ENCODE data around the gene TOM1L2. TPM values are rescaled to one million over a fixed set of nuclear protein-coding genes. Genes with fewer than 3 reads are reported as not detected.

The TOM1L2 gene
- total and polyA plus RNA-seq, 2 of the 4 experiments (the other 2 are of a cell fraction) = 34.4 to 51.7 TPM

DNA sequence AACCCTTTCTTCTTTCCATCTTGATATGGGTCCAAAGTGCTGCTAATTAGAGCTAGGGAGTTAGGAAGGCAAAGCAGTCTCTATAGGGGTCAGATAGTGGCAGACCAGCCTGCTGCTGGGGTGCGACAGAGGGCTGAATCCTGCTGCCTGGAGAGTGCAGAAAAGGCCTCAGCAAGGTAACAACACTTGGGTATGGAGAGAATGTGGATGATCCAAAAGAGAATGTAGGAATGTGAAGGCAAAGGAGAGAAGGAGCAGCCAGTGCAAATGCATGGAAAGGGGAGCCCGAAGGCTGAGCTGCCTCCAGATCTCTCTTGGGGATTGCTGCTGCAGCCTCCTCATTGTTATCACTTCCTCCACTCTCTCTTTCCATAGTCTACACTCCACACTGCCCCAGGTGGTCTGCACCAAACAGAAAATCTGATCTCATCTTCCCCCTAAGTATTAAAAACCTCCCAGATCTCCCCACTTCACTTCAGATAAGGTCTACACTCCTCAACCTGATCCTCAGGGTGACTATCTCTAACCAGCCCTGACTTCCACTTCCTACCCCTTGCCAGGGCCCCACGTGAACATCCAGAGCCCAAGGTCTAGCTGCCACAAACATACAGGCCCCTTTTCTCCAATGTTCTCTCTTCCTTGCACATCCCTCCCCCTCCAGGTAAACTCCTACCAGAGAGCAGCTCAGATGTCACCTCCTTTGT lies 28.8 kb downstream of the TOM1L2 start (continued):
- TF ChIP-seq MAFK (IDR thresholded peaks at IDR 0.05; ENCODE audit: low read depth, low read length) = no peak

DNA sequence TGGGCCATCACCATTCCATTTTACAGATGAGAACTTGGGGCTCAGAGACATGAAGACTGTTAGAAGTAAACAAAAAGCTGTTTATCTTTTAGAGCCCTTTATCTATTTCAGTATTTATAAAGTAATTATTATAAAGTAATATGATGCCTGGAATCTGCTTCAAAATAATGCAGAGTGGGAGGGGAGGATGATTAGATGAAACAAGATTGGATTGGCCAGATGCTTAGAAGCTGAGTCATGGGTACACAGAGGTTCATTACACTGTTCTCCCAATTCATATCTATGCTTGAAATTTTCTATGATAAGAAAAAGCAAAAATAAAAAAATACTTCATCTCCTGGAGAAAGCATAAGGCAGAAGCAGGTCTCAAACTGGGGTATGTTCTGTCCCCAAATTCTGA lies 29.4 kb downstream of the TOM1L2 start:
- TF ChIP-seq NFE2L2 (IDR thresholded peaks at IDR 0.05; ENCODE audit: low read depth, low read length) = peak; percentile 52; the same call in 1 of the 2 replicates
- no peak for TF ChIP-seq CEBPB (IDR thresholded peaks at IDR 0.05; ENCODE audit: low read depth, low read length)
- TF ChIP-seq FOS (IDR thresholded peaks at IDR 0.05; ENCODE audit: low read depth, low read length) = peak; percentile 28; the same call in 1 of the 2 replicates
- H2AK5ac ChIP-seq (ENCODE audit: low read depth, low read length) = peak overlapping the region; percentile 65
- H3K4me3 ChIP-seq (ENCODE audit: insufficient read depth, low read depth, low read length) = no peak overlapping the region
- CTCF ChIA-PET = interaction anchor here (0.6 kb wide), 1 partner anchor 25 kb away, joined by 3 read pairs; no protein-coding TSS in a partner anchor
- H2BK5ac ChIP-seq (ENCODE audit: low read depth, low read length, poor library complexity, severe bottlenecking) = peak overlapping the region; percentile 69
- DNase-seq (peak; percentile 62), ATAC-seq (ENCODE audit: low read depth) (peak; percentile 88)
- no peaks in the 10 kb centered on the region for H3K36me3 ChIP-seq (ENCODE audit: control insufficient read depth, insufficient read depth, low read length)
- H4K91ac ChIP-seq (ENCODE audit: insufficient read depth, low read depth, low read length) = peak overlapping the region; percentile 60
- H3K9me1 ChIP-seq (ENCODE audit: insufficient read depth, low read length) = peaks cover 43% of the 10 kb centered on the region
- peak overlapping the region; percentile 92 for H2BK120ac ChIP-seq (ENCODE audit: low read depth, low read length)
- no peaks in the 10 kb centered on the region for H3K27me3 ChIP-seq (ENCODE audit: control insufficient read depth, insufficient read depth, low read length)
- H2AFZ ChIP-seq (replicated peaks; ENCODE audit: low read length, poor library complexity) = no peak overlapping the region
- dilution Hi-C loops (cut with HindIII; ENCODE audit: low sequenced_read_pairs, unreplicated experiment) = no loop called here
- H3K23ac ChIP-seq (ENCODE audit: low read depth, low read length) = peak overlapping the region; percentile 54; the same call in 1 of the 2 replicates
- H2BK20ac ChIP-seq (ENCODE audit: low read depth, low read length) = peak overlapping the region; percentile 91
- H4K20me1 ChIP-seq (ENCODE audit: insufficient read depth, low read length) = peaks cover 12% of the 10 kb centered on the region; the same call in 1 of the 2 replicates
- H4K5ac ChIP-seq (ENCODE audit: low read depth, low read length) = peak overlapping the region; percentile 1
- no peaks in the 10 kb centered on the region for H3K9me3 ChIP-seq (ENCODE audit: control insufficient read depth, insufficient read depth, low read length)
- intact Hi-C loops (cut with micrococcal nuclease) = no loop called here
- peaks cover 41% of the 10 kb centered on the region for H3K4me1 ChIP-seq (ENCODE audit: control insufficient read depth, insufficient read depth, low read length)
- H2BK15ac ChIP-seq (ENCODE audit: low read depth, low read length) = peak overlapping the region; percentile 39; the same call in 2 of the 3 replicates
- BruUV-seq (replicated peaks) = no TSS peak
- H3K4me2 ChIP-seq (ENCODE audit: low read depth, low read length) = peak overlapping the region; percentile 16; the same call in 1 of the 2 replicates
- H3K79me1 ChIP-seq (ENCODE audit: low read depth in 1 of 2, low read length in 2 of 2) = peaks cover 32 to 82% of the 10 kb centered on the region in 2 experiments
- POLR2A ChIA-PET (ENCODE audit: unreplicated experiment) = interaction anchor here (0.8 kb wide), 1 partner anchor 15 kb away, joined by 3 read pairs; no protein-coding TSS in a partner anchor
- H2AK9ac ChIP-seq (replicated peaks; ENCODE audit: low read depth, low read length, poor library complexity) = no peak overlapping the region
- peak overlapping the region; percentile 51 for H3K14ac ChIP-seq (replicated peaks; ENCODE audit: low read depth, low read length)
- peak overlapping the region; percentile 51; the same call in 1 of the 2 replicates for H3K18ac ChIP-seq (ENCODE audit: low read depth, low read length)
- H3K4ac ChIP-seq (ENCODE audit: low read depth, low read length) = peak overlapping the region; percentile 85
- H3K56ac ChIP-seq (ENCODE audit: extremely low read depth, insufficient read depth, low read length) = no peak overlapping the region
- H3K9ac ChIP-seq (ENCODE audit: low read depth, low read length) = no peak overlapping the region
- H3K27ac ChIP-seq (ENCODE audit: insufficient read depth, low read length) = peak overlapping the region; percentile 63; the same call in 1 of the 2 replicates
- in situ Hi-C loops (cut with MboI; ENCODE audit: low sequenced_read_pairs) = no loop called here
- peak overlapping the region in 1 of 2 experiments; percentile 61; a peak in 2 of 4 replicates for H4K8ac ChIP-seq (ENCODE audit: low read depth in 2 of 2, low read length in 2 of 2)

Data from IMR-90 (cell line).